Measurements from ENCODE around the gene GDPD4. TPM values are rescaled to one million over a fixed set of nuclear protein-coding genes. Genes with fewer than 3 reads are reported as not detected.
"Not testable (repeated sequence)": the region's sequence is repeated elsewhere in the genome, so short reads cannot be mapped to it uniquely, and the experiment has no call there.

GDPD4 gene
- total and polyA plus RNA-seq, 4 donors: not detected

- 86% methylated on average over 3 of the region's 3 CpGs for WGBS, 2 donors
- TF ChIP-seq CTCF (IDR thresholded peaks at IDR 0.05; ENCODE audit: control extremely low read depth, extremely low read depth): no peak
These were observed 1.3 kb upstream of the GDPD4 start for GRCh38 chr11:77302752-77303151.

GRCh38 chr11:77300695-77301094 is 791 bp downstream of the GDPD4 start:
- no peaks in the 10 kb centered on the region for H3K27me3 ChIP-seq (ENCODE audit: control insufficient read depth in 3 of 3, insufficient read depth in 3 of 3, low read length in 2 of 3)
- ATAC-seq (ENCODE audit: insufficient read depth, low FRiP score) (no peak), DNase-seq (no peak)
- no peaks in the 10 kb centered on the region for H3K36me3 ChIP-seq (ENCODE audit: control insufficient read depth in 4 of 4, insufficient read depth in 4 of 4, low read length in 4 of 4)
- H3K4me1 ChIP-seq (ENCODE audit: control insufficient read depth in 5 of 5, insufficient read depth in 5 of 5, low read length in 5 of 5): no peaks in the 10 kb centered on the region
- H3K9ac ChIP-seq (ENCODE audit: insufficient read depth in 1 of 2, low read length in 2 of 2): no peak overlapping the region
- 70 to 84% methylated on average over 5 of the region's 5 CpGs for WGBS, 2 donors
- H3K27ac ChIP-seq (ENCODE audit: low read depth in 1 of 2, low read length in 1 of 2): no peak overlapping the region
- no peak overlapping the region for H3K4me3 ChIP-seq
- H3K9me3 ChIP-seq (ENCODE audit: control insufficient read depth in 4 of 4, insufficient read depth in 3 of 4, low read length in 3 of 4): no peaks in the 10 kb centered on the region
- TF ChIP-seq CTCF (IDR thresholded peaks at IDR 0.05; ENCODE audit: control extremely low read depth, extremely low read depth): no peak

More at GRCh38 chr11:77302752-77303151, 1.3 kb upstream of the GDPD4 start:
- H3K27ac ChIP-seq (ENCODE audit: low read depth in 1 of 2, low read length in 1 of 2): no peak overlapping the region
- no peaks in the 10 kb centered on the region for H3K36me3 ChIP-seq (ENCODE audit: control insufficient read depth in 4 of 4, insufficient read depth in 4 of 4, low read length in 4 of 4)
- no peaks in the 10 kb centered on the region for H3K9me3 ChIP-seq (ENCODE audit: control insufficient read depth in 4 of 4, insufficient read depth in 3 of 4, low read length in 3 of 4)
- no peak overlapping the region for H3K9ac ChIP-seq (ENCODE audit: insufficient read depth in 1 of 2, low read length in 2 of 2)
- DNase-seq (no peak), ATAC-seq (ENCODE audit: insufficient read depth, low FRiP score) (no peak)
- no peaks in the 10 kb centered on the region for H3K4me1 ChIP-seq (ENCODE audit: control insufficient read depth in 5 of 5, insufficient read depth in 5 of 5, low read length in 5 of 5)
- H3K4me3 ChIP-seq: no peak overlapping the region
- no peaks in the 10 kb centered on the region for H3K27me3 ChIP-seq (ENCODE audit: control insufficient read depth in 3 of 3, insufficient read depth in 3 of 3, low read length in 2 of 3)

- ATAC-seq (ENCODE audit: insufficient read depth, low FRiP score); DNase-seq; H3K27ac ChIP-seq (ENCODE audit: low read depth in 1 of 2, low read length in 1 of 2); H3K4me1 ChIP-seq (ENCODE audit: control insufficient read depth in 5 of 5, insufficient read depth in 5 of 5, low read length in 5 of 5); H3K36me3 ChIP-seq (ENCODE audit: control insufficient read depth in 4 of 4, insufficient read depth in 4 of 4, low read length in 4 of 4); H3K4me3 ChIP-seq; H3K27me3 ChIP-seq (ENCODE audit: control insufficient read depth in 3 of 3, insufficient read depth in 3 of 3, low read length in 2 of 3); H3K9ac ChIP-seq (ENCODE audit: insufficient read depth in 1 of 2, low read length in 2 of 2); H3K9me3 ChIP-seq (ENCODE audit: control insufficient read depth in 4 of 4, insufficient read depth in 3 of 4, low read length in 3 of 4): not testable (repeated sequence)
- 86 to 96% methylated on average over 6 of the region's 6 CpGs for WGBS, 2 donors
These were observed 1.5 kb downstream of the GDPD4 start for GRCh38 chr11:77300028-77300427.

GRCh38 chr11:77299528-77299993 is 1.9 kb downstream of the GDPD4 start:
- 44 to 90% methylated on average over 2 of the region's 2 CpGs for WGBS, 2 donors
- Histone ChIP-seq H3K36me3 (ENCODE audit: control insufficient read depth in 4 of 4, insufficient read depth in 4 of 4, low read length in 4 of 4) (no peaks in the 10 kb centered on the region), H3K27ac (ENCODE audit: low read depth in 1 of 2, low read length in 1 of 2) (no peak overlapping the region), H3K4me1 (ENCODE audit: control insufficient read depth in 5 of 5, insufficient read depth in 5 of 5, low read length in 5 of 5) (no peaks in the 10 kb centered on the region), H3K9ac (ENCODE audit: insufficient read depth in 1 of 2, low read length in 2 of 2) (no peak overlapping the region), H3K27me3 (ENCODE audit: control insufficient read depth in 3 of 3, insufficient read depth in 3 of 3, low read length in 2 of 3) (no peaks in the 10 kb centered on the region), H3K4me3 (no peak overlapping the region), H3K9me3 (ENCODE audit: control insufficient read depth in 4 of 4, insufficient read depth in 3 of 4, low read length in 3 of 4) (no peaks in the 10 kb centered on the region)
- no peak for TF ChIP-seq CTCF (IDR thresholded peaks at IDR 0.05; ENCODE audit: control extremely low read depth, extremely low read depth)
- DNase-seq (no peak), ATAC-seq (ENCODE audit: insufficient read depth, low FRiP score) (no peak)

Measured in lung (tissue), 12 donors.